Small intestine (tissue), 16 donors: ENCODE results near the gene CLRN3. TPM values are rescaled to one million over a fixed set of nuclear protein-coding genes. Genes with fewer than 3 reads are reported as not detected.

Experiments
- DNase-seq, 2 donors: peaks; one replicate each; pipeline versions ENCODE4 v3.0.0 to v3.0.0-alpha.2; 2013
- FAIRE-seq: peaks from 2 replicates; lab custom pipeline; 2012; peaks lifted over from hg19 to GRCh38; lab: Jason Lieb, UNC
- H3K27ac ChIP-seq, 3 donors: one replicate each; pipeline ENCODE4 v1.5.1; 2013; ENCODE audit warnings: low read length in 2 of 3, mild to moderate bottlenecking in 2 of 3, control low read depth in 1 of 3, inconsistent platforms in 1 of 3, low read depth in 1 of 3, moderate library complexity in 1 of 3
- H3K27me3 ChIP-seq, 3 donors: one replicate each; pipeline ENCODE4 v1.6.1; 2013; ENCODE audit warnings: low read length in 3 of 3, inconsistent platforms in 1 of 3; ENCODE audit not compliant: control insufficient read depth in 3 of 3, insufficient read depth in 3 of 3
- H3K36me3 ChIP-seq, 3 donors: one replicate each; pipeline ENCODE4 v1.6.1; 2013; ENCODE audit warnings: low read length in 3 of 3, inconsistent platforms in 1 of 3, low read depth in 1 of 3, mild to moderate bottlenecking in 1 of 3, moderate library complexity in 1 of 3; ENCODE audit not compliant: control insufficient read depth in 3 of 3, insufficient read depth in 2 of 3
- H3K4me1 ChIP-seq, 3 donors: one replicate each; pipeline ENCODE4 v1.6.1; 2013; ENCODE audit warnings: low read length in 2 of 3, inconsistent platforms in 1 of 3, low read depth in 1 of 3, mild to moderate bottlenecking in 1 of 3, moderate library complexity in 1 of 3; ENCODE audit not compliant: control insufficient read depth in 3 of 3, insufficient read depth in 2 of 3
- H3K4me3 ChIP-seq, 3 donors: one replicate each; pipeline ENCODE4 v1.5.1; 2013; ENCODE audit warnings: low read length in 3 of 3, control low read depth in 1 of 3, inconsistent platforms in 1 of 3, low read depth in 1 of 3, mild to moderate bottlenecking in 1 of 3, moderate library complexity in 1 of 3
- H3K9me3 ChIP-seq, 2 donors: one replicate each; pipeline ENCODE4 v1.6.1; 2013; ENCODE audit warnings: low read depth in 1 of 2, low read length in 1 of 2; ENCODE audit not compliant: control insufficient read depth in 2 of 2, insufficient read depth in 1 of 2
- whole genome bisulfite sequencing, 3 donors: extraction: QIAGEN DNeasy Blood & Tissue Kit; methylation state at CpG; one replicate each; pipeline ENCODE4 v1.1.7; 2013; 5-methylcytosine and 5-hydroxymethylcytosine counted together
- long read RNA-seq, 10 donors: transcript quantifications; one replicate each; lab custom pipeline, GENCODE V29; 2026
- polyA plus RNA-seq, 4 donors: library from polyadenylated mRNA; stranded (reverse) in 3 of 4; unstranded in 1 of 4; fragments of 200-250 nt in 3 of 4; fragments of 120-200 nt in 1 of 4; gene quantifications; one replicate each; pipeline versions ENCODE4 v1.2.1 to v1.2.3, GENCODE V29; 2013
- donor health status: healthy with polysubstance abuse.
- donor health status: control.
- donor health status: control.
- donor health status: Bipolar disorder and iron deficiency.
- donor health status: healthy.

Gene CLRN3
- 100 to 1,000 TPM in 2 of 4 donors, 10 to 100 TPM in 2; 72.0 to 150 (median 93.4) TPM for polyA plus RNA-seq
- long read RNA-seq, donor 1, transcript CLRN3-201 (3 exons, 1,152 nt) = major isoform, 112 of 234 reads
- long read RNA-seq, donor 1, partial matches to known transcripts = 117 of 234 reads
- long read RNA-seq, donor 1, other reads (novel, unspliced or antisense) = 5 of 234 reads
- long read RNA-seq, donor 2, transcript CLRN3-201 (3 exons, 1,152 nt) = major isoform, 27 of 48 reads
- long read RNA-seq, donor 2, partial matches to known transcripts = 21 of 48 reads
- long read RNA-seq, donor 2, other reads (novel, unspliced or antisense) = 0 of 48 reads
- long read RNA-seq, donor 3, transcript CLRN3-201 (3 exons, 1,152 nt) = major isoform, 42 of 73 reads
- long read RNA-seq, donor 3, partial matches to known transcripts = 31 of 73 reads
- long read RNA-seq, donor 3, other reads (novel, unspliced or antisense) = 0 of 73 reads
- long read RNA-seq, donor 4 = 0 reads
- long read RNA-seq, donor 5, transcript CLRN3-201 (3 exons, 1,152 nt) = major isoform, 11 of 46 reads
- long read RNA-seq, donor 5, partial matches to known transcripts = 35 of 46 reads
- long read RNA-seq, donor 5, other reads (novel, unspliced or antisense) = 0 of 46 reads
- long read RNA-seq, donor 6, transcript CLRN3-201 (3 exons, 1,152 nt) = major isoform, 49 of 106 reads
- long read RNA-seq, donor 6, partial matches to known transcripts = 57 of 106 reads
- long read RNA-seq, donor 6, other reads (novel, unspliced or antisense) = 0 of 106 reads
- long read RNA-seq, donor 7 = 0 reads
- long read RNA-seq, donor 8 = 0 reads
- long read RNA-seq, donor 9, transcript CLRN3-201 (3 exons, 1,152 nt) = major isoform, 7 of 13 reads
- long read RNA-seq, donor 9, partial matches to known transcripts = 6 of 13 reads
- long read RNA-seq, donor 9, other reads (novel, unspliced or antisense) = 0 of 13 reads
- long read RNA-seq, donor 10, transcript CLRN3-201 (3 exons, 1,152 nt) = major isoform, 21 of 34 reads
- long read RNA-seq, donor 10, partial matches to known transcripts = 13 of 34 reads
- long read RNA-seq, donor 10, other reads (novel, unspliced or antisense) = 0 of 34 reads

- Histone ChIP-seq H3K9me3 (no peaks in the 10 kb centered on the region), H3K27ac (peak within 1 kb of the TSS; percentile 65 to 94 (median 89)), H3K27me3 (no peaks in the 10 kb centered on the region), H3K4me3 (peak within 1 kb of the TSS; percentile 11 to 73 (median 60)), H3K36me3 (peaks cover 0 to 12% (median 0%) of the 10 kb centered on the region in 3 donors), H3K4me1 (peaks cover 0 to 21% (median 2%) of the 10 kb centered on the region in 3 donors)
- DNase-seq (peak; percentile 95 to 97), FAIRE-seq (peak; percentile 87)
These were observed at the start of gene CLRN3 for GRCh38 chr10:127892743-127893142. Gene CLRN3 (minus strand): TSS chr10:127892941. CDS start chr10:127892784, 157 bp downstream.

GRCh38 chr10:127940866-127941640 lies 48.3 kb upstream of the CLRN3 start:
- H3K36me3 ChIP-seq = peaks cover 0 to 6% (median 0%) of the 10 kb centered on the region in 3 donors
- no peaks in the 10 kb centered on the region for H3K9me3 ChIP-seq
- no peak for DNase-seq
- no peaks in the 10 kb centered on the region for H3K27me3 ChIP-seq
- no peak for FAIRE-seq
- H3K4me1 ChIP-seq = peaks cover 0 to 10% (median 4%) of the 10 kb centered on the region in 3 donors
- H3K4me3 ChIP-seq = no peak overlapping the region
- WGBS, 3 donors = 82 to 90% (median 87%) methylated on average over 6 of the region's 6 CpGs
- H3K27ac ChIP-seq = no peak overlapping the region

- H3K4me1 ChIP-seq = peaks cover 0 to 1% (median 0%) of the 10 kb centered on the region in 3 donors
- no peaks in the 10 kb centered on the region for H3K27me3 ChIP-seq
- FAIRE-seq (no peak), DNase-seq (no peak)
- H3K4me3 ChIP-seq = no peak overlapping the region
- no peaks in the 10 kb centered on the region for H3K9me3 ChIP-seq
- 69 to 97% (median 88%) methylated on average over 4 of the region's 4 CpGs for WGBS, 3 donors
- H3K27ac ChIP-seq = no peak overlapping the region
- peaks cover 0 to 17% (median 1%) of the 10 kb centered on the region in 3 donors for H3K36me3 ChIP-seq
These were observed 47.1 kb upstream of the CLRN3 start for GRCh38 chr10:127939786-127940330.

- FAIRE-seq (no peak), DNase-seq (no peak)
- Histone ChIP-seq H3K4me3 (no peak overlapping the region), H3K27ac (no peak overlapping the region), H3K27me3 (no peaks in the 10 kb centered on the region), H3K4me1 (no peaks in the 10 kb centered on the region), H3K36me3 (peaks cover 0 to 18% (median 2%) of the 10 kb centered on the region in 3 donors), H3K9me3 (no peaks in the 10 kb centered on the region)
- 49 to 57% (median 56%) methylated on average over 5 of the region's 5 CpGs for WGBS, 3 donors
These were observed 45.2 kb upstream of the CLRN3 start for GRCh38 chr10:127937915-127938463.

- FAIRE-seq (no peak), DNase-seq (no peak)
- no peak overlapping the region for H3K27ac ChIP-seq
- H3K27me3 ChIP-seq = no peaks in the 10 kb centered on the region
- no peaks in the 10 kb centered on the region for H3K4me1 ChIP-seq
- peaks cover 0 to 24% (median 2%) of the 10 kb centered on the region in 3 donors for H3K36me3 ChIP-seq
- no peak overlapping the region for H3K4me3 ChIP-seq
- H3K9me3 ChIP-seq = peaks cover 0 to 5% of the 10 kb centered on the region in 2 donors
These were observed 44.3 kb upstream of the CLRN3 start for GRCh38 chr10:127937069-127937468.

GRCh38 chr10:127935071-127935561 lies 42.4 kb upstream of the CLRN3 start:
- Histone ChIP-seq H3K27me3 (no peaks in the 10 kb centered on the region), H3K4me3 (no peak overlapping the region), H3K27ac (peak overlapping the region in 1 of 3 donors; percentile 14), H3K4me1 (no peaks in the 10 kb centered on the region), H3K9me3 (peaks cover 0 to 5% of the 10 kb centered on the region in 2 donors), H3K36me3 (peaks cover 0 to 23% (median 2%) of the 10 kb centered on the region in 3 donors)
- DNase-seq (no peak), FAIRE-seq (no peak)
- WGBS, 3 donors = 74 to 89% (median 87%) methylated on average over 16 of the region's 16 CpGs

GRCh38 chr10:127934383-127934782 lies 41.6 kb upstream of the CLRN3 start:
- Histone ChIP-seq H3K27me3 (no peaks in the 10 kb centered on the region), H3K36me3 (peaks cover 0 to 23% (median 2%) of the 10 kb centered on the region in 3 donors), H3K4me3 (no peak overlapping the region), H3K9me3 (peaks cover 0 to 5% of the 10 kb centered on the region in 2 donors), H3K27ac (no peak overlapping the region), H3K4me1 (no peaks in the 10 kb centered on the region)
- 95 to 98% (median 95%) methylated on average over 14 of the region's 14 CpGs for WGBS, 3 donors
- DNase-seq (no peak), FAIRE-seq (no peak)
